Sigmoid colon (tissue), 4 donors: Measurements from ENCODE around the gene PTGR3.

Experiments used
- CTCF ChIP-seq, 4 experiments: fragments of 450-650 bp in 3 of 4; fragments of 200-600 bp in 1 of 4; IDR thresholded peaks; one replicate each; pipeline ENCODE4 v1.5.1; 2016 to 2019; ENCODE audit warnings: antibody characterized with exemption in 4 of 4, mild to moderate bottlenecking in 3 of 4, moderate library complexity in 2 of 4
- EP300 ChIP-seq, 4 donors: sonication (generic); formaldehyde crosslinking; IDR thresholded peaks; one replicate each; pipeline ENCODE4 v1.6.1; 2017; ENCODE audit warnings: antibody characterized with exemption in 4 of 4
- POLR2A ChIP-seq, 2 donors: fragments of 450-650 bp; IDR thresholded peaks; one replicate each; pipeline ENCODE4 v1.6.1; 2016; ENCODE audit warnings: antibody characterized with exemption in 2 of 2, mild to moderate bottlenecking in 2 of 2, moderate library complexity in 2 of 2
- POLR2AphosphoS5 ChIP-seq, 4 donors: sonication (generic); formaldehyde crosslinking; IDR thresholded peaks; one replicate each; pipeline ENCODE4 v1.6.1; 2017; ENCODE audit warnings: antibody characterized with exemption in 4 of 4

DNA sequence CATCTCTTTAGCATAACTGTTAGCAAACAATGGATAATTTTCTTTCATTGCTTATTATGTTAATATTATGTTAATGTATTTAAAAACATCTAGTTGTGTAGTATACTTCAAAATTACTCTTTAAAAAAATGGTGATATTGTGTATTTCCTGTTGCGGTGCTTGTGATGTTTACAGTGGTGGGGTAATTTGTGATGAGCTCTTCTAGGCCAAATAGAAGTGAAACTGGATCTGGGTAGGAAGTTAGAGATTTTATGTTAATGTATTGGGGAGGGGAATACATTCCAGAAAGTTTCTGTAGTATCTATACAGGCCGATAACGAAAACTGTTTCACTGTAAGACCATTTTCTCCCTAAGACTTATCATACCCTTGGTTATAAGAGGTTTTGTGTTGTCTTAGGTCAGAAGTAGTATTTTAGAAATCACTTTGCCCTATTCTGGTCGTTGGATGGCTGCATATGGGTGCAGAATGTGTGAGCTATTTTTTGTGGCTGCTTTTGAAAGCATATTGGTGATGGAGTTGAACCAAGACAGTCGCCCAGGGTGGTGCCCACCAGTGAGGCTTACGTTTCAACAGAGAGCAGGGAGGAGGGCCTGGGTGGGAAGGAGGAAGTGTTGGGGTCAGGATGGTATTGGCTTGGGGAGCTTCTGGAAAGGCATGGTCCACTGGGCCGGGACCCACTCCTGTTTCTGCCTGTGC is 7.4 kb upstream of the PTGR3 start:
- no peak for TF ChIP-seq POLR2A (IDR thresholded peaks at IDR 0.05)
- no peak for TF ChIP-seq CTCF (IDR thresholded peaks at IDR 0.05)
- no peak for TF ChIP-seq POLR2AphosphoS5 (IDR thresholded peaks at IDR 0.05)
- no peak for TF ChIP-seq EP300 (IDR thresholded peaks at IDR 0.05)
